H54 (cell line): Measurements from ENCODE around the gene CNTN4.

Source experiments
- DNase-seq: peaks from one replicate; pipeline ENCODE4 v3.0.0; 2011; ENCODE audit warnings: low spot score, mixed read lengths; ENCODE audit not compliant: insufficient read length
- FAIRE-seq: peaks from 3 replicates; lab custom pipeline; 2011; peaks lifted over from hg19 to GRCh38; lab: Jason Lieb, UNC
- POLR2A ChIP-seq: IDR thresholded peaks from 2 replicates; pipeline ENCODE4 v1.6.1; 2011; ENCODE audit warnings: low read depth, mild to moderate bottlenecking, low read length

The CNTN4 gene

GRCh38 chr3:2547049-2547448 is 448.4 kb downstream of the CNTN4 start:
- FAIRE-seq (no peak), DNase-seq (no peak)
- no peak for TF ChIP-seq POLR2A

GRCh38 chr3:2554656-2555055 is 456.0 kb downstream of the CNTN4 start:
- no peak for TF ChIP-seq POLR2A
- no peak for FAIRE-seq
- DNase-seq, result no peak

GRCh38 chr3:2558796-2559195 is 460.1 kb downstream of the CNTN4 start:
- TF ChIP-seq POLR2A, result no peak
- FAIRE-seq (no peak), DNase-seq (no peak)

GRCh38 chr3:2567451-2567850 is 468.8 kb downstream of the CNTN4 start:
- FAIRE-seq (no peak), DNase-seq (no peak)
- TF ChIP-seq POLR2A, result no peak

- FAIRE-seq (no peak), DNase-seq (no peak)
- TF ChIP-seq POLR2A, result no peak
Observed at GRCh38 chr3:2568156-2568555, 469.5 kb downstream of the CNTN4 start.

GRCh38 chr3:2568929-2569328 is 470.3 kb downstream of the CNTN4 start:
- no peak for DNase-seq
- no peak for FAIRE-seq
- TF ChIP-seq POLR2A, result no peak

GRCh38 chr3:2577571-2577970 is 478.9 kb downstream of the CNTN4 start:
- FAIRE-seq (no peak), DNase-seq (no peak)
- TF ChIP-seq POLR2A, result no peak

DNA sequence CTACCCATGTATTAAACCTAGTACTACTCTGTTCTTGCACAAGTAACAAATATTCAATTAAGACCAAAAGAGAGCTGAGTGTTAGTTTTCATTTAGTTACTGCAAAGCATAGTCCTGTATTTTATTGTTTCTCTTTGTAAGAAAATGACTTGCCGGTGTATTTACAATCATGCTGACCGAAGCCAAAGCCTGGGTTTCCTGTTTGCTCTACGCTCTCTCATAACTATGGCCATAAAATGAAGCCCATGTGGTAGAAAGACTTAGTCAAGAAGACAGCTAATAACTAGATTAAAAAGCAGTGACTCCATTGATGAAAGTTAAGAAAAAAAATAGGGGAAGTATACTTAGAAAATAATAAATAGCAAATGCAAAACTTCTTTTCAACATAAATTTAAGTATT is 479.9 kb downstream of the CNTN4 start:
- no peak for DNase-seq
- no peak for FAIRE-seq
- TF ChIP-seq POLR2A, result no peak

DNA sequence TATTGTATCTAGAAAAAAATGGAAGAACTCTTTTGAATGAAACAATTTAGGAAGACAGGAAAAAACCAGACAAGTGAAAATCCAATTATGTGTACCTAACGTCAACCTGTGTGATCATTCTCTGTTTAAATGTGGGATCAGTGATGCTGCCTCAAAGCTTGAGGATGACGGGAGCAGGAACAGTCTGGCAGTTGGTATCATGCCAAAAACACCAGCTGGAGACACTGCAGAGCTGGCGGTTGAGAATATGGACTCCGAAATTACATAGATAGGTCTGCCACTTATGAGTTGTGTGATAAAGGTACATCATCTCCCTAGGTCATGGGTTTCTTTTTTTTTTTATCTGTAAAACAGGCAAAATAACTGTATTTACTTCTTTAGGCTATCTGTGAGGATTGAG is 480.5 kb downstream of the CNTN4 start:
- TF ChIP-seq POLR2A, result no peak
- FAIRE-seq (no peak), DNase-seq (no peak)

DNA sequence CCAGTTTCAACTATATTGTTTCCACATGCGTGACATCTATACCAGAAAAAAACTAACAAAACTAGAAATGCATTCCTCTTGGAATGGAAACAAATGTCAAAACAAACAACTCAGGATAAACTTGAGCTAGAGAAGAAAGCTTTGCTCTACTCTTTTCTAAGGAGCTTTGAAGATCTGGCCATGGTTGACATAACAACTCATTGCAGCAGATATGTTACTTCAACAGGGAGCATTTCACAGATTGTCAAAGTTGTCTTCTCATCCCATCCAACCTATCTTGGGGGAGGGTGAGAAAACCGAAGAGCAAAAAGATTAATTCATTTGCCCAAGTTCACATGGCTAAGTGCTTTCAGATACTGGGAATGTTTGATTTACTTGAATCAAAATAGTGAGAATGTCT is 484.4 kb downstream of the CNTN4 start:
- DNase-seq (no peak), FAIRE-seq (no peak)

GRCh38 chr3:2589336-2589969 is 490.8 kb downstream of the CNTN4 start:
- DNase-seq (no peak), FAIRE-seq (no peak)
- TF ChIP-seq POLR2A, result no peak

More for the DNA sequence above, 484.4 kb downstream of the CNTN4 start:
- TF ChIP-seq POLR2A, result no peak

DNA sequence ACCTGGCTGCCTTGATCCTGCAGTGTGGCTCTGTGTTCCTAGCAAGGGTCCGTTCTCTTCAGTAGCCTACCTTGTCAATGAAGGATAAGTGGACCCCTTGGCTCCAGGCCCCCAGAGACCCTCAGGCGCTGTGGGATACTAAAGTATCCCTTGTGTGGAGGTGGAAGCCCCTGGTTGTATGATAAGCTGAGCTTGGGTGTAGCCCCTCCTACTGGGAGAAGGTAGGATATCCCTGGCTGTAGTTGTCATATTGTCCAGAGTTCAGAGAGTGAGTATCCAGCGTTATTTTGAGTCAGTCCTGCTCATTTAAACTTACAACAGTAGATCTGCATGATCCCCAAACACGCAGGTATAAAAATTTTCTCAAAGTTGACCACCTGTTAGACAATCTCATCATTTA is 496.8 kb downstream of the CNTN4 start:
- DNase-seq, result no peak
- TF ChIP-seq POLR2A, result no peak
- no peak for FAIRE-seq

DNA sequence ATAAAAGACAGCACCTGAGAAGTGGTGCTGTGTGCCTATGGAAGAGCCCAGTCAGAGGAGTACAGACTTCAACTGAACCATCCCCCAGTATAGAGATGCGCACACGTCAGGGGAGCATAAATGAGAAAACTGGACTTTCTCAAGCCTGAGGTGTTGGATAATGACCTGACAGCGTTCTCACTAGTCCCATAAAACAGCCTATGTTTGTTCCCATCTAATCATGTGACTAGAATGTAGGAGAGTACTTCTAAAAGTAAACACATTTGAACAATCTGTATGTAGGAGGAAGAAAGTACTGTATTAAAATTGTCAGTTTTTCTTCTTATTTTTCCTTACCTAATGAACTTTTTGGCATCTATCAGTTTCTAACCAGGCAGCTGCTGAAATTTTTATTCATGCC is 498.9 kb downstream of the CNTN4 start:
- no peak for FAIRE-seq
- TF ChIP-seq POLR2A, result no peak
- DNase-seq, result no peak

DNA sequence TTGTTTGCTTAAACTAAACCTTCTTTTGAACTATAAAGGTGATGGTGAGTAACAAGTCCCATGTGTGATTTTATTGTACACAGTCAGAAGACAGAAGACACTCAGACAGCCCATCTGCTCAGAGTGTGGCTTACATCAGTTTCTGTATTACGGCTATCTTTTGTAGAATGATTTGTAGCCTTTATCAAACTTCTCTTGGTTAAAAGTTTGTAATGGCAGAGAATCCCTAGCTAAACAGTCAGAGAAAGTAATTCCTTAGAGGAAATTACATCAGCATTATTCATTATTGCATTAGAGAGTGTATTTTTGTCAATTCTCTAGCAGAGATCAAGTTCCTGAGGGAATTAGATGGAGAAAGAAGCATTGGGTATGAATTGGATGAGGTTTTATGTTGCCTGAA is 500.8 kb downstream of the CNTN4 start:
- DNase-seq (no peak), FAIRE-seq (no peak)
- TF ChIP-seq POLR2A, result no peak

- FAIRE-seq (no peak), DNase-seq (no peak)
- no peak for TF ChIP-seq POLR2A
Observed at GRCh38 chr3:2603692-2604289, 505.1 kb downstream of the CNTN4 start.
